OCI-LY1 (cell line): ENCODE data around the gene NPLOC4.

ENCODE experiments used
- H2AFZ ChIP-seq: fragments of 200-600 bp; sonication (generic), shearing (Covaris generic); 2 replicates; pipeline ENCODE4 v1.6.0; 2014; ENCODE audit warnings: antibody characterized with exemption, mild to moderate bottlenecking, low read length
- H3F3A ChIP-seq: fragments of 200-600 bp; sonication (generic), shearing (Covaris generic); 2 replicates; pipeline ENCODE4 v1.6.0; 2014; ENCODE audit warnings: mild to moderate bottlenecking, antibody characterized with exemption, low read length, moderate library complexity; ENCODE audit not compliant: insufficient read depth
- H3K27ac ChIP-seq: fragments of 200-600 bp; sonication (generic); 2 replicates; pipeline ENCODE4 v1.5.1; 2014; ENCODE audit warnings: low read length, mixed run types, mild to moderate bottlenecking, low read depth; ENCODE audit not compliant: poor library complexity, severe bottlenecking
- H3K27me3 ChIP-seq: fragments of 200-600 bp; sonication (generic); 2 replicates; pipeline ENCODE4 v1.6.0; 2014; ENCODE audit warnings: antibody characterized with exemption, mild to moderate bottlenecking, low read length, moderate library complexity; ENCODE audit not compliant: insufficient read depth
- H3K36me3 ChIP-seq: fragments of 200-600 bp; sonication (generic); 2 replicates; pipeline ENCODE4 v1.6.1; 2014; ENCODE audit warnings: mild to moderate bottlenecking, antibody characterized with exemption, low read length, moderate library complexity, mixed read lengths; ENCODE audit not compliant: insufficient read depth
- H3K4me1 ChIP-seq: fragments of 200-600 bp; sonication (generic); 2 replicates; pipeline ENCODE4 v1.5.1; 2014; ENCODE audit warnings: mild to moderate bottlenecking, low read length, moderate library complexity; ENCODE audit not compliant: insufficient read depth, severe bottlenecking
- H3K4me2 ChIP-seq: fragments of 200-600 bp; sonication (generic), shearing (Covaris generic); 2 replicates; pipeline ENCODE4 v1.6.1; 2014; ENCODE audit warnings: low read length
- H3K4me3 ChIP-seq: fragments of 200-600 bp; sonication (generic); 2 replicates; pipeline ENCODE4 v1.5.1; 2014; ENCODE audit warnings: low read length, low read depth, mild to moderate bottlenecking, mixed read lengths; ENCODE audit not compliant: poor library complexity, severe bottlenecking
- H3K79me2 ChIP-seq: fragments of 200-600 bp; shearing (Covaris generic); 2 replicates; pipeline ENCODE4 v1.6.1; 2016; ENCODE audit warnings: mixed run types, low read length, mixed read lengths; ENCODE audit not compliant: insufficient read depth
- H3K9ac ChIP-seq: fragments of 200-600 bp; sonication (generic), shearing (Covaris generic); 2 replicates; pipeline ENCODE4 v1.6.1; 2014; ENCODE audit warnings: mild to moderate bottlenecking, low read length, mixed read lengths
- H3K9me2 ChIP-seq: fragments of 200-600 bp; sonication (generic), shearing (Covaris generic); 2 replicates; pipeline ENCODE4 v1.6.1; 2014; ENCODE audit warnings: low read depth, mild to moderate bottlenecking, low read length, mixed read lengths
- H3K9me3 ChIP-seq: fragments of 200-600 bp; shearing (Covaris generic); 2 replicates; pipeline ENCODE4 v1.6.1; 2014; ENCODE audit warnings: low read length, mixed read lengths
- H4K20me1 ChIP-seq: fragments of 200-600 bp; sonication (generic), shearing (Covaris generic); 2 replicates; pipeline ENCODE4 v1.6.0; 2016; ENCODE audit warnings: mild to moderate bottlenecking, low read length; ENCODE audit not compliant: insufficient read depth
- CTCF ChIP-seq: fragments of 200-600 bp; sonication (generic), shearing (Covaris generic); IDR thresholded peaks from 2 replicates; pipeline ENCODE4 v1.5.1; 2017; ENCODE audit warnings: mild to moderate bottlenecking, antibody characterized with exemption, low read length, moderate library complexity, mixed read lengths
- EZH2 ChIP-seq: fragments of 200-600 bp; sonication (generic), shearing (Covaris generic); IDR thresholded peaks from 2 replicates; pipeline ENCODE4 v1.8.0; 2017; ENCODE audit warnings: borderline replicate concordance, mixed run types, mild to moderate bottlenecking, antibody characterized with exemption, low read length, moderate library complexity, mixed read lengths

Gene NPLOC4

DNA sequence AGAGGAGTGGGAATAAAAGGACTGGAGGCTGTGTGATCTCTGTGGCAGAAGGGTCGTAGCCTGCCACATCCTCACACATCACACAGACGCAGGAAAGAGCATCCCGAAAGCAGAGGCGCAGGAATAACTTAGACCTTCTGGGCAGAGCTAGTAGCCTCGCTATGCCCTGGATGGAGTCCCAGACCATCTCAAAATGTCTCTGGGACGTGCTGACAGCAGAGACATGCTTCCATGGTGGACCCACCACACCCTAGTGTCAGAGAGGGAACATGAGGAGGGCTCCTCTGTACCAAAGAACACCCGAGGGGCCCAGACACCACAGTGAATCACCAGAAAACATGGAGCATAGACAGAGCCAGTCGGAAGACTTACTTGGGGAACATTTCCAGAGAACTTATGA is 55.2 kb downstream of the NPLOC4 start:
- peaks cover 92% of the 10 kb centered on the region for H3K36me3 ChIP-seq
- H3K4me2 ChIP-seq, result no peak overlapping the region
- H3K9ac ChIP-seq, result no peak overlapping the region
- no peak overlapping the region for H3K27ac ChIP-seq
- TF ChIP-seq EZH2 (no peak), CTCF (no peak)
- no peak overlapping the region for H3K4me3 ChIP-seq
- no peaks in the 10 kb centered on the region for H3K4me1 ChIP-seq
- H3K9me3 ChIP-seq, result no peaks in the 10 kb centered on the region
- no peaks in the 10 kb centered on the region for H3K9me2 ChIP-seq
- no peaks in the 10 kb centered on the region for H3K79me2 ChIP-seq
- no peaks in the 10 kb centered on the region for H3K27me3 ChIP-seq
- no peaks in the 10 kb centered on the region for H3F3A ChIP-seq
- no peaks in the 10 kb centered on the region for H4K20me1 ChIP-seq
- H2AFZ ChIP-seq, result no peak overlapping the region

DNA sequence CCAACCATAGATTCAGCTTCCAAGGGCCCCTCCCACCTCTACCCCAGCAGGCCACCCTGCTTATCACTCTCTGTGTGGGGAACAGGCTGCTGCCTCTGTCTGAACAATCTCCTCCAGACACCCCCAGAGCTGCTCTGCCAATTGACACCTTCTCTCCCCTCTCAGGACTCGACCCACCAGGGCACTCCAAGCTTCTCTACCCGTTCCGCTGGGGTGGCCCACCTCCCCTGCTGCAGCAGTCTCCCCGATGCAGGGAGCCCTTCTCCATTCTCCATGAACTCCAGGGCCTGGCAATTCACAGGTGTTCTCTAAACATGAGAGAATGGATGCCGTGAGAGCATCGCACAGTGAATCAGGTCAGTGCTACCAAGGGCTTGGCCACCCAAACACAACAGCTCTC is 56.4 kb downstream of the NPLOC4 start:
- TF ChIP-seq EZH2, result no peak
- no peak for TF ChIP-seq CTCF
- H3K9me2 ChIP-seq, result no peaks in the 10 kb centered on the region
- no peak overlapping the region for H3K9ac ChIP-seq
- no peak overlapping the region for H3K27ac ChIP-seq
- H2AFZ ChIP-seq, result no peak overlapping the region
- H3K4me1 ChIP-seq, result no peaks in the 10 kb centered on the region
- no peaks in the 10 kb centered on the region for H3K9me3 ChIP-seq
- H3K36me3 ChIP-seq, result peaks cover 92% of the 10 kb centered on the region
- H3K4me3 ChIP-seq, result no peak overlapping the region
- H3F3A ChIP-seq, result no peaks in the 10 kb centered on the region
- no peaks in the 10 kb centered on the region for H4K20me1 ChIP-seq
- no peaks in the 10 kb centered on the region for H3K79me2 ChIP-seq
- no peaks in the 10 kb centered on the region for H3K27me3 ChIP-seq
- H3K4me2 ChIP-seq, result no peak overlapping the region

- peaks cover 90% of the 10 kb centered on the region for H3K36me3 ChIP-seq
- TF ChIP-seq EZH2, result no peak
- no peak for TF ChIP-seq CTCF
- H3K27ac ChIP-seq, result no peak overlapping the region
- no peak overlapping the region for H3K4me3 ChIP-seq
- H3K4me2 ChIP-seq, result no peak overlapping the region
- H2AFZ ChIP-seq, result no peak overlapping the region
- H3K9ac ChIP-seq, result no peak overlapping the region
- no peaks in the 10 kb centered on the region for H3F3A ChIP-seq
- H4K20me1 ChIP-seq, result no peaks in the 10 kb centered on the region
- no peaks in the 10 kb centered on the region for H3K27me3 ChIP-seq
- no peaks in the 10 kb centered on the region for H3K4me1 ChIP-seq
- H3K79me2 ChIP-seq, result no peaks in the 10 kb centered on the region
- H3K9me2 ChIP-seq, result no peaks in the 10 kb centered on the region
- H3K9me3 ChIP-seq, result no peaks in the 10 kb centered on the region
Observed at GRCh38 chr17:81579821-81580321, 57.0 kb downstream of the NPLOC4 start.
